OCI-M1 (cell line): ENCODE results near the gene NGEF.

ENCODE experiments used
- DNase-seq: peaks from one replicate; lab custom pipeline; 2025; lab: John Stamatoyannopoulos, UW

NGEF gene

GRCh38 chr2:232898592-232899543 is 114.2 kb downstream of the NGEF start:
- no peak for DNase-seq

GRCh38 chr2:232897598-232898408 is 115.3 kb downstream of the NGEF start:
- DNase-seq: no peak

GRCh38 chr2:232896720-232897597 is 116.1 kb downstream of the NGEF start:
- DNase-seq: no peak

GRCh38 chr2:232896111-232896510 is 116.9 kb downstream of the NGEF start:
- DNase-seq: no peak

- no peak for DNase-seq
Measured at GRCh38 chr2:232894746-232895145, 118.3 kb downstream of the NGEF start.

- DNase-seq: no peak
Measured at GRCh38 chr2:232894251-232894650, 118.8 kb downstream of the NGEF start.

- no peak for DNase-seq
Measured at GRCh38 chr2:232893834-232894233, 119.2 kb downstream of the NGEF start.

- no peak for DNase-seq
Measured at GRCh38 chr2:232892843-232893242, 120.2 kb downstream of the NGEF start.

- DNase-seq: no peak
Measured at GRCh38 chr2:232892221-232892620, 120.8 kb downstream of the NGEF start.

- DNase-seq: no peak
Measured at GRCh38 chr2:232891621-232892071, 121.4 kb downstream of the NGEF start.

GRCh38 chr2:232890896-232891601 is 122.0 kb downstream of the NGEF start:
- peak; percentile 38 for DNase-seq

- DNase-seq: no peak
Measured at GRCh38 chr2:232890536-232890895, 122.5 kb downstream of the NGEF start.

GRCh38 chr2:232889876-232890401 is 123.1 kb downstream of the NGEF start:
- no peak for DNase-seq

- no peak for DNase-seq
Measured at GRCh38 chr2:232888839-232889529, 124.1 kb downstream of the NGEF start.

- no peak for DNase-seq
Measured at GRCh38 chr2:232888099-232888836, 124.8 kb downstream of the NGEF start.

- DNase-seq: no peak
Measured at GRCh38 chr2:232887171-232887850, 125.7 kb downstream of the NGEF start.

- DNase-seq: no peak
Measured at GRCh38 chr2:232886632-232887031, 126.4 kb downstream of the NGEF start.

- DNase-seq: no peak
Measured at GRCh38 chr2:232886176-232886575, 126.9 kb downstream of the NGEF start.
